Psoas muscle (tissue), 8 donors: ENCODE results near the gene CBFA2T2. TPM values are rescaled to one million over a fixed set of nuclear protein-coding genes. Genes with fewer than 3 reads are reported as not detected.

Experiments used
- ATAC-seq, 4 donors: fragments of 200-7000 bp; cut with Tn5 transposase; one replicate each; pipeline ENCODE4 v1.9.1; 2020; ENCODE audit warnings: moderate library complexity in 3 of 4, mild to moderate bottlenecking in 2 of 4
- DNase-seq, 2 donors: peaks; one replicate each; pipeline ENCODE4 v3.0.0-alpha.2; 2020
- H3K27ac ChIP-seq: fragments of 200-600 bp; one replicate; pipeline ENCODE4 v1.8.0; 2022
- H3K27me3 ChIP-seq, 3 donors: fragments of 200-600 bp in 1 of 3; one replicate each; pipeline versions ENCODE4 v1.6.1 to v1.8.0; 2013 to 2022; ENCODE audit warnings: low read length in 2 of 3, mild to moderate bottlenecking in 2 of 3, moderate library complexity in 1 of 3; ENCODE audit not compliant: insufficient read depth in 3 of 3
- H3K36me3 ChIP-seq, 2 donors: fragments of 200-600 bp in 1 of 2; one replicate each; pipeline versions ENCODE4 v1.6.1 to v1.8.0; 2013 to 2022; ENCODE audit warnings: low read depth in 1 of 2, mild to moderate bottlenecking in 1 of 2, moderate library complexity in 1 of 2; ENCODE audit not compliant: insufficient read depth in 1 of 2
- H3K4me1 ChIP-seq: fragments of 200-600 bp; one replicate; pipeline ENCODE4 v1.8.0; 2022
- H3K4me3 ChIP-seq: fragments of 200-600 bp; one replicate; pipeline ENCODE4 v1.8.0; 2022; ENCODE audit warnings: mild to moderate bottlenecking
- H3K9me3 ChIP-seq: fragments of 200-600 bp; one replicate; pipeline ENCODE4 v1.8.0; 2022
- WGBS, 3 donors: extraction: QIAGEN DNeasy Blood & Tissue Kit; methylation state at CpG; one replicate each; pipeline versions ENCODE4 v1.1.6 to v1.1.7; 2013; 5-methylcytosine and 5-hydroxymethylcytosine counted together
- intact Hi-C, 2 donors: fragments of 100-400 bp; cut with DNase I; formaldehyde crosslinking; loops; one replicate each; pipeline versions ENCODE4 v1.11.0 to v1.14.2; 2022
- polyA plus RNA-seq, 3 donors: library from polyadenylated mRNA; stranded (reverse); fragments of 200-250 nt; gene quantifications; one replicate each; pipeline ENCODE4 v1.2.3, GENCODE V29; 2013
- total RNA-seq, 4 donors: library from RNA; stranded (reverse); fragmentation: NEBNext Ultra II Directional in 2 of 4; extraction: Animal tissue kit (Norgen Biotek cat#: 25700) in 2 of 4; gene quantifications; one replicate each; pipeline versions ENCODE4 v1.2.1 to v1.2.4, GENCODE V29; 2021 to 2023
- TF ChIP-seq, protein P1 (sequence below): fragments of 200-600 bp; IDR thresholded peaks from one replicate; pipeline ENCODE4 v1.8.0; 2022; ENCODE audit warnings: antibody characterized with exemption
- donor health status: healthy with polysubstance abuse.
- donor health status: DM: no; HTN: no; CAD: no; lungs with moderate emphysema.
- donor health status: Bipolar disorder and iron deficiency.
- donor health status: healthy.
- donor health status: DM: yes; HTN: yes; CAD: no.
- donor health status: DM: no; HTN: no; CAD: no.
- donor health status: DM: no; HTN: no; CAD: no.
- donor health status: DM: yes; HTN: yes; CAD: no.

Gene CBFA2T2
- total and polyA plus RNA-seq, 7 donors = 3.8 to 9.3 (median 7.0) TPM

GRCh38 chr20:33601861-33602260 lies 112.0 kb downstream of the CBFA2T2 start:
- no peaks in the 10 kb centered on the region for H3K9me3 ChIP-seq
- ATAC-seq (no peak), DNase-seq (no peak)
- 95 to 97% (median 96%) methylated on average over 5 of the region's 5 CpGs for WGBS, 3 donors
- H3K4me1 ChIP-seq = peaks cover 4% of the 10 kb centered on the region
- H3K4me3 ChIP-seq = no peak overlapping the region
- no peak overlapping the region for H3K27ac ChIP-seq
- intact Hi-C loops = no loop called here
- H3K36me3 ChIP-seq = peaks cover 0 to 20% of the 10 kb centered on the region in 2 donors
- no peaks in the 10 kb centered on the region for H3K27me3 ChIP-seq
- TF ChIP-seq, protein P1, sequence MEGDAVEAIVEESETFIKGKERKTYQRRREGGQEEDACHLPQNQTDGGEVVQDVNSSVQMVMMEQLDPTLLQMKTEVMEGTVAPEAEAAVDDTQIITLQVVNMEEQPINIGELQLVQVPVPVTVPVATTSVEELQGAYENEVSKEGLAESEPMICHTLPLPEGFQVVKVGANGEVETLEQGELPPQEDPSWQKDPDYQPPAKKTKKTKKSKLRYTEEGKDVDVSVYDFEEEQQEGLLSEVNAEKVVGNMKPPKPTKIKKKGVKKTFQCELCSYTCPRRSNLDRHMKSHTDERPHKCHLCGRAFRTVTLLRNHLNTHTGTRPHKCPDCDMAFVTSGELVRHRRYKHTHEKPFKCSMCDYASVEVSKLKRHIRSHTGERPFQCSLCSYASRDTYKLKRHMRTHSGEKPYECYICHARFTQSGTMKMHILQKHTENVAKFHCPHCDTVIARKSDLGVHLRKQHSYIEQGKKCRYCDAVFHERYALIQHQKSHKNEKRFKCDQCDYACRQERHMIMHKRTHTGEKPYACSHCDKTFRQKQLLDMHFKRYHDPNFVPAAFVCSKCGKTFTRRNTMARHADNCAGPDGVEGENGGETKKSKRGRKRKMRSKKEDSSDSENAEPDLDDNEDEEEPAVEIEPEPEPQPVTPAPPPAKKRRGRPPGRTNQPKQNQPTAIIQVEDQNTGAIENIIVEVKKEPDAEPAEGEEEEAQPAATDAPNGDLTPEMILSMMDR = no peak

DNA sequence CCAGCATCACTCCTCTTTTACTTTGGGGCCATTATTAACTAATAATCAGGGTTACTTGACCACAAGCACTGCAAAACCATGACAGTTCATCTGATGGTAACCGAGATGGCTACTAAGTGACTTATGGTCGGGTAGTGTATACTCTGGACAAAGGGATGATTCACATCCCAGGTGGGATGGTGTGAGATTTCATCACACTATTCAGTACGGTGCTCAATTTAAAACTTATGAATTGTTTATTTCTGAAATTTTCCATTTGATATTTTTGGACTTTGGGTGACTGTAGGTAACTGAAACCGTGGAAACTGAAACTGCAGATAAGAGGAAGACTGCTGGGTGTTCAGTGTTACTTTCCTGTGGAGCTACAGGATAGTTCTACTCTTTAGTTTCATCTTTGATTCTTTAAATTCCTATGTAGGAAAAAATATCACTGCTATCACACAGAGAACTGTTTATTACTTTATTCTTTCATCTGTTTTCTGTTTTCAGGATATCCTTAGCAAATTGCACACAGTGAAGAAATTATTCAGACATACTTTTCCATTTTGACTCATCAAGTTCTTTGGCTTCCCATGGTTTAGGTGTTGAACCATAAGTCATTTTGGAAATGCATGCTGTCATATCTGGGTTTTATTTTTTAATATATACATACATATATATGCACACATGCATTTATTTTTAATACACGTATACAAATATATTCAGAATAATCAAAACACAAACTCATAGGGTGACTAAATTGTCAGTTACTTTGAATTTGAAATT lies 113.1 kb downstream of the CBFA2T2 start:
- Histone ChIP-seq H3K4me3 (no peak overlapping the region), H3K4me1 (peaks cover 4% of the 10 kb centered on the region), H3K27ac (no peak overlapping the region), H3K36me3 (peaks cover 3 to 22% of the 10 kb centered on the region in 2 donors), H3K9me3 (no peaks in the 10 kb centered on the region), H3K27me3 (no peaks in the 10 kb centered on the region)
- ATAC-seq = no peak
- no peak for DNase-seq
- 78 to 79% (median 78%) methylated on average over 5 of the region's 5 CpGs for whole genome bisulfite sequencing, 3 donors
- TF ChIP-seq, protein P1 = no peak
- intact Hi-C loops = no loop called here

DNA sequence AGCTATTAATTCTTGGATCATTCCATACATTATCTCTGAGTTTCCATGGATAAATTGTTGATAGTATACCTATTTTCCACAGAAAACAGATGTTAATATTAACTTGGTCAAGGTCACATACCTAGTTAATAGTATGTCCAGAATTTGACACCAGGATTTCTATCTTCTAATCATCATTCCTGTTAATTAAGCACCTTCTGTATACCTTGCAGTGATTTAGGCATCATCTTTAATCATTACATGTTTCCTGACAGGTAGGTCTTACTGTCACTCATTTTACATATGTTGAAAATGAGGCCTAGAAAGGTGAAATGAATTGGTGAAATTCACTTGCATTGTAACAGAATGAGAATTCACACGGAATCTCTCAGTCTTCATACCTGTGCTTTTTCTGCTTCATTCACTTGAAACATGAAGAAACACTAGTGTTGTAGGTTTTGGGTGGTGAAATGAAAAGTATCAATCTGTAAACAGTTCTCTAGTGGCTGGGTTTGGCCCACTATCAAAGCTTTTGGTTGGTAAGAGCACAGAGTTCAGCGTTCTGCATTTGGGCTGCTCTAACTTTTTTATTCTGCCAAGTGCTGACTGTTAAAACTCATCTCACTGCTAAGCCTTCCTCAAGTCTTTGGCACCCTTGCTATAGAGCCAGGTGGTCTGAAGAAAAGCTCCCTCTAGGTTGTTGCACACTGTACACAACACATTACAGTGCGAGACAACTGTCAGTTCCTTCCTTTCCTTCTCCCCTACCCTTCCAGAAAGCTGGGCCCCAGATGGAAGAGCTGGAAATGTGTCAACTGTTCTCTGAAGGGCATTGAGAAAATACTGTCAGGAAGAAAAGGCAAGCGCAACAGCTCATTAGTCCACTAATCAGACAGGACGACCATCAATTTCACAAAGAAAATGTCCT lies 114.4 kb downstream of the CBFA2T2 start:
- Histone ChIP-seq H3K4me1 (peaks cover 4% of the 10 kb centered on the region), H3K27ac (no peak overlapping the region), H3K36me3 (peaks cover 3 to 35% of the 10 kb centered on the region in 2 donors), H3K4me3 (no peak overlapping the region), H3K27me3 (no peaks in the 10 kb centered on the region), H3K9me3 (no peaks in the 10 kb centered on the region)
- intact Hi-C loops = no loop called here
- TF ChIP-seq, protein P1 = no peak
- DNase-seq (no peak), ATAC-seq (peak in 1 of 4 donors; percentile 28)
- 55 to 73% (median 58%) methylated on average over 5 of the region's 5 CpGs for WGBS, 3 donors

GRCh38 chr20:33604991-33605370 lies 115.1 kb downstream of the CBFA2T2 start:
- Histone ChIP-seq H3K4me3 (no peak overlapping the region), H3K9me3 (no peaks in the 10 kb centered on the region), H3K27me3 (no peaks in the 10 kb centered on the region), H3K36me3 (peaks cover 3 to 42% of the 10 kb centered on the region in 2 donors), H3K4me1 (peaks cover 4% of the 10 kb centered on the region), H3K27ac (no peak overlapping the region)
- DNase-seq (no peak), ATAC-seq (no peak)
- intact Hi-C loops = no loop called here
- TF ChIP-seq, protein P1 = no peak
- 64 to 71% (median 64%) methylated on average over 1 of the region's 1 CpG for WGBS, 3 donors
